ENCODE results near the gene EGLN2.

EGLN2 gene

DNA sequence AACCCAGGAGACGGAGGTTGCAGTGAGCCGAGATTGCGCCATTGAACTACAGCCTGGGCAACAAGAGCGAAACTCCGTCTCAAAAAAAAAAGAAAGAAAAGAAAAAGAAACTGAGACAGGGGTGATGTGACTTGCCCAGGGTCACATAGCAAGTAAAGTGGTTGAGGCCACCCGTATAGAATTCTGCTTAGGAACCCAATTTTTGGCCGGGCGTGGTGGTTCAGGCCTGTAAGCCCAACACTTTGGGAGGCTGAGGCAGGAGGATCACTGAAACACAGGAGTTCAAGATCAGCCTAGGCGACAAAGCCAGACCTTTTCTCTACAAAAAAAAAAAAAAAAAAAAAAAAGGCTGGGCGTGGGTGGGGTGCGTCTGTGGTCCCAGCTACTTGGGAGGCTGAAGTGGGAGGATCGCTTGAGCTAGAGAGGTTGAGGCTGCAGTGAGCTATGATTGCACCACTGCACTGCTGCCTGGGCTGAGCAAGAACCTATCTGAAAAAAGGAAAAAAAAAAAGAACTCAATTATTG is 46.7 kb upstream of the EGLN2 start:
- peak overlapping the region; percentile 99 for H3K27ac ChIP-seq (replicated peaks)
- peak overlapping the region; percentile 64 for H3K4me3 ChIP-seq (replicated peaks; ENCODE audit: insufficient read depth, low read length)
- TF ChIP-seq SPI1 (IDR thresholded peaks at IDR 0.05; ENCODE audit: borderline replicate concordance, low read depth) (no peak), GABPA (IDR thresholded peaks at IDR 0.05; ENCODE audit: low read depth) (no peak), POLR2AphosphoS5 (IDR thresholded peaks at IDR 0.05; ENCODE audit: low read depth) (no peak)
- TF ChIP-seq, protein P1, sequence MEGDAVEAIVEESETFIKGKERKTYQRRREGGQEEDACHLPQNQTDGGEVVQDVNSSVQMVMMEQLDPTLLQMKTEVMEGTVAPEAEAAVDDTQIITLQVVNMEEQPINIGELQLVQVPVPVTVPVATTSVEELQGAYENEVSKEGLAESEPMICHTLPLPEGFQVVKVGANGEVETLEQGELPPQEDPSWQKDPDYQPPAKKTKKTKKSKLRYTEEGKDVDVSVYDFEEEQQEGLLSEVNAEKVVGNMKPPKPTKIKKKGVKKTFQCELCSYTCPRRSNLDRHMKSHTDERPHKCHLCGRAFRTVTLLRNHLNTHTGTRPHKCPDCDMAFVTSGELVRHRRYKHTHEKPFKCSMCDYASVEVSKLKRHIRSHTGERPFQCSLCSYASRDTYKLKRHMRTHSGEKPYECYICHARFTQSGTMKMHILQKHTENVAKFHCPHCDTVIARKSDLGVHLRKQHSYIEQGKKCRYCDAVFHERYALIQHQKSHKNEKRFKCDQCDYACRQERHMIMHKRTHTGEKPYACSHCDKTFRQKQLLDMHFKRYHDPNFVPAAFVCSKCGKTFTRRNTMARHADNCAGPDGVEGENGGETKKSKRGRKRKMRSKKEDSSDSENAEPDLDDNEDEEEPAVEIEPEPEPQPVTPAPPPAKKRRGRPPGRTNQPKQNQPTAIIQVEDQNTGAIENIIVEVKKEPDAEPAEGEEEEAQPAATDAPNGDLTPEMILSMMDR (IDR thresholded peaks at IDR 0.05; ENCODE audit: insufficient read depth, low read length), result no peak
- TF ChIP-seq, protein P2, sequence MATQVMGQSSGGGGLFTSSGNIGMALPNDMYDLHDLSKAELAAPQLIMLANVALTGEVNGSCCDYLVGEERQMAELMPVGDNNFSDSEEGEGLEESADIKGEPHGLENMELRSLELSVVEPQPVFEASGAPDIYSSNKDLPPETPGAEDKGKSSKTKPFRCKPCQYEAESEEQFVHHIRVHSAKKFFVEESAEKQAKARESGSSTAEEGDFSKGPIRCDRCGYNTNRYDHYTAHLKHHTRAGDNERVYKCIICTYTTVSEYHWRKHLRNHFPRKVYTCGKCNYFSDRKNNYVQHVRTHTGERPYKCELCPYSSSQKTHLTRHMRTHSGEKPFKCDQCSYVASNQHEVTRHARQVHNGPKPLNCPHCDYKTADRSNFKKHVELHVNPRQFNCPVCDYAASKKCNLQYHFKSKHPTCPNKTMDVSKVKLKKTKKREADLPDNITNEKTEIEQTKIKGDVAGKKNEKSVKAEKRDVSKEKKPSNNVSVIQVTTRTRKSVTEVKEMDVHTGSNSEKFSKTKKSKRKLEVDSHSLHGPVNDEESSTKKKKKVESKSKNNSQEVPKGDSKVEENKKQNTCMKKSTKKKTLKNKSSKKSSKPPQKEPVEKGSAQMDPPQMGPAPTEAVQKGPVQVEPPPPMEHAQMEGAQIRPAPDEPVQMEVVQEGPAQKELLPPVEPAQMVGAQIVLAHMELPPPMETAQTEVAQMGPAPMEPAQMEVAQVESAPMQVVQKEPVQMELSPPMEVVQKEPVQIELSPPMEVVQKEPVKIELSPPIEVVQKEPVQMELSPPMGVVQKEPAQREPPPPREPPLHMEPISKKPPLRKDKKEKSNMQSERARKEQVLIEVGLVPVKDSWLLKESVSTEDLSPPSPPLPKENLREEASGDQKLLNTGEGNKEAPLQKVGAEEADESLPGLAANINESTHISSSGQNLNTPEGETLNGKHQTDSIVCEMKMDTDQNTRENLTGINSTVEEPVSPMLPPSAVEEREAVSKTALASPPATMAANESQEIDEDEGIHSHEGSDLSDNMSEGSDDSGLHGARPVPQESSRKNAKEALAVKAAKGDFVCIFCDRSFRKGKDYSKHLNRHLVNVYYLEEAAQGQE (IDR thresholded peaks at IDR 0.05; ENCODE audit: insufficient replicate concordance, low read depth), result no peak
- peak in 1 of 2 experiments; percentile 25 for DNase-seq (ENCODE audit: low read depth in 1 of 2, low spot score in 1 of 2)
- H3K27me3 ChIP-seq (ENCODE audit: insufficient read depth, poor library complexity, severe bottlenecking), result no peaks in the 10 kb centered on the region

DNA sequence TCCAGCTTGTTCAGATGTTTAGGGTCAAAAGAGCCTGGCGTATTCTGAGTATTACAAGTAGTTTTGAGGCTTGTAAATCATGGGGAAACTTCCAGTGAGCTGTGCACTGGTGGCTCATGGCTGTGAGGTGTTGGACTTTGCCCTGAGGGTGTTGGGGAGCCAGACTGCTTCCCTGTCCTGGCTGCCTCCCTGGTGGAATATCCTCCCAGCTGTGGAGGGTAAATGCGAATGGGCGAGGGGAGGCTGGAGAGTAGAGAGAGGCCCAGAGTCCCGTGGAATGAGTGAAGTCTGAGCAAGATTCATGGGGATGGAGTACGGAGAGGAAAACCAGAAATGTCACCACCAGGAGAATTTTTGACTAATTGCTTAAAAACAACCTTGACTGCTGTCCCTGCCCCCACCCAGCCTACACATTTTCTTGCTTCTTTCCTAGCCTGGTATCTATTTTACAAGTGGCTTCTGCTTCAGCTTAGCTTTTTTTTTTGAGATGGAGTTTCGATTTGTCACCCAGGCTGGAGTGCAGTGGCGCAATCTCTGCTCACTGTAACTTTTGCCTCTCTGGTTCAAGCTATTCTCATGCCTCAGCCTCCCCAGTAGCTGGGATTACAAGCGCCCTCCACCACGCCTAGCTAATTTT is 44.3 kb upstream of the EGLN2 start:
- DNase-seq (ENCODE audit: low read depth in 1 of 2, low spot score in 1 of 2), result peak in 1 of 2 experiments; percentile 63
- TF ChIP-seq, protein P1 (IDR thresholded peaks at IDR 0.05; ENCODE audit: insufficient read depth, low read length), result no peak
- TF ChIP-seq POLR2AphosphoS5 (IDR thresholded peaks at IDR 0.05; ENCODE audit: low read depth), result no peak
- TF ChIP-seq GABPA (IDR thresholded peaks at IDR 0.05; ENCODE audit: low read depth), result no peak
- TF ChIP-seq SPI1 (IDR thresholded peaks at IDR 0.05; ENCODE audit: borderline replicate concordance, low read depth), result no peak
- TF ChIP-seq, protein P2 (IDR thresholded peaks at IDR 0.05; ENCODE audit: insufficient replicate concordance, low read depth), result no peak
- Histone ChIP-seq H3K4me3 (replicated peaks; ENCODE audit: insufficient read depth, low read length) (peak overlapping the region; percentile 31), H3K27me3 (ENCODE audit: insufficient read depth, poor library complexity, severe bottlenecking) (no peaks in the 10 kb centered on the region), H3K27ac (replicated peaks) (no peak overlapping the region)

DNA sequence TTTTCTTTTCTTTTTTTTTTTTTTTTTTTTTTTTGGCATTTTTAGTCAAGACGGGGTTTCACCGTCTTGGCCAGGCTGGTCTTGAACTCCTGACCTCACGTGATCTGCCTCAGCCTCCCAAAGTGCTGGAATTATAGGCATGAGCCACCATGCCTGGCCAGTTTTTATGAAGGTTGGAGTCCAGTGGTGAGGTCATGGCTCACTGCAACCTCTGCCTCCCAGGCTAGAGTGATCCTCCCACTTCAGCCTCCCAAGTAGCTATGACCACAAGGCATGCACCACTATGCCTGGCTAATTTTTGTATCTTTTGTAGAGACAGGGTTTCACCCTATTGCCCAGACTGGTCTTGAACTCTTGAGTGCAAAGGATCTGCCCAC is 43.8 kb upstream of the EGLN2 start:
- no peak for TF ChIP-seq GABPA (IDR thresholded peaks at IDR 0.05; ENCODE audit: low read depth)
- TF ChIP-seq POLR2AphosphoS5 (IDR thresholded peaks at IDR 0.05; ENCODE audit: low read depth), result no peak
- TF ChIP-seq, protein P2 (IDR thresholded peaks at IDR 0.05; ENCODE audit: insufficient replicate concordance, low read depth), result no peak
- TF ChIP-seq, protein P1 (IDR thresholded peaks at IDR 0.05; ENCODE audit: insufficient read depth, low read length), result no peak
- TF ChIP-seq SPI1 (IDR thresholded peaks at IDR 0.05; ENCODE audit: borderline replicate concordance, low read depth), result no peak
- no peak for DNase-seq (ENCODE audit: low read depth in 1 of 2, low spot score in 1 of 2)
- no peaks in the 10 kb centered on the region for H3K27me3 ChIP-seq (ENCODE audit: insufficient read depth, poor library complexity, severe bottlenecking)
- no peak overlapping the region for H3K4me3 ChIP-seq (replicated peaks; ENCODE audit: insufficient read depth, low read length)
- H3K27ac ChIP-seq (replicated peaks), result no peak overlapping the region

All from HL-60 (cell line).